ENCODE measurements around the gene PRKD1.

- TF ChIP-seq CTCF (IDR thresholded peaks at IDR 0.05 in 8 of 11, conservative IDR thresholded peaks at IDR 0.05 in 3 of 11) (no peak), POLR2AphosphoS5 (IDR thresholded peaks at IDR 0.05) (no peak)
Observed at GRCh38 chr14:29897181-29897580, 30.5 kb downstream of the PRKD1 start.

Measured in spleen (tissue), 7 donors.